BLaER1 treated with 17β-estradiol and CSF1 and Interleukin-3, amounts not matched to agents 10 nM and 100 nM (cell line): ENCODE data around the gene CSTB.
A peak's percentile ranks its signal among the peaks of the same experiment; 100 is the strongest.

Experiments
- H3K27ac ChIP-seq, 11 experiments: shearing (Covaris generic); formaldehyde crosslinking; 2 replicates each; pipeline ENCODE4 v1.8.1; 2022
- H3K27me3 ChIP-seq, 11 experiments: shearing (Covaris generic); formaldehyde crosslinking; 2 replicates each; pipeline ENCODE4 v1.8.1; 2022
- H3K36me3 ChIP-seq, 11 experiments: shearing (Covaris generic); formaldehyde crosslinking; 2 replicates each; pipeline ENCODE4 v1.8.1; 2022
- H3K4me1 ChIP-seq, 10 experiments: shearing (Covaris generic); formaldehyde crosslinking; 2 replicates each; pipeline ENCODE4 v1.8.1; 2022
- H3K4me2 ChIP-seq, 11 experiments: shearing (Covaris generic); formaldehyde crosslinking; 2 replicates each; pipeline ENCODE4 v1.8.1; 2022
- H3K4me3 ChIP-seq, 10 experiments: shearing (Covaris generic); formaldehyde crosslinking; 2 replicates each; pipeline ENCODE4 v1.8.1; 2022
- H3K9ac ChIP-seq, 11 experiments: shearing (Covaris generic); formaldehyde crosslinking; 2 replicates each; pipeline ENCODE4 v1.8.1; 2022
- H3K9me3 ChIP-seq, 11 experiments: shearing (Covaris generic); formaldehyde crosslinking; replicated peaks in 1 of 11; 2 replicates each; pipeline ENCODE4 v1.8.1; 2022
- H4K20me1 ChIP-seq, 11 experiments: shearing (Covaris generic); formaldehyde crosslinking; 2 replicates each; pipeline ENCODE4 v1.8.1; 2022
- Cebpa-rat ChIP-seq, 11 experiments: shearing (Covaris generic); IDR thresholded peaks; 2 replicates each; pipeline ENCODE4 v1.8.1; 2022

CSTB gene

DNA sequence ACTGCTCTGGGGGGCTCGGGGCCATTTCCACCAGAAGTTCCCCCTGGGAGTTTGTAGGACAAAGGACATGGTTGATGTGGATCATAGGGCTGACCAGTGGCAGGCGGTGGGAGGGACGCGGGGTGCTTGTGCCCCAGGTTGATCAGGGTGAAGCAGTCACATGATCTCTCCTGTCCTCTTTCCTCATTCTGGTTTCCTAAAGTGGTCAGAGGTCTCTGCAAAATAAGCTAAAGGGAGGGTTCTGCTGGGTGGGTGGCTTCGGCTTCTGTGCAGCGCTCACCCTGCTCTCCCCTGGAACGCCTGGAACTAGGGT is 48.0 kb downstream of the CSTB start:
- H3K27ac ChIP-seq = peak overlapping the region; percentile 55 to 91 (median 87)
- H3K4me1 ChIP-seq = peaks cover 69 to 99% (median 97%) of the 10 kb centered on the region in 10 experiments
- peak overlapping the region; percentile 35 to 68 (median 50) for H3K4me3 ChIP-seq
- peaks cover 20 to 85% (median 39%) of the 10 kb centered on the region in 11 experiments; a peak in 21 of 22 replicates for H4K20me1 ChIP-seq
- no peak for TF ChIP-seq Cebpa-rat (IDR thresholded peaks at IDR 0.05)
- no peaks in the 10 kb centered on the region for H3K9me3 ChIP-seq
- peaks cover 0 to 43% (median 24%) of the 10 kb centered on the region in 11 experiments; a peak in 20 of 22 replicates for H3K36me3 ChIP-seq
- H3K27me3 ChIP-seq = no peaks in the 10 kb centered on the region
- peak overlapping the region; percentile 66 to 80 (median 72) for H3K9ac ChIP-seq
- peak overlapping the region; percentile 93 to 100 (median 99) for H3K4me2 ChIP-seq

DNA sequence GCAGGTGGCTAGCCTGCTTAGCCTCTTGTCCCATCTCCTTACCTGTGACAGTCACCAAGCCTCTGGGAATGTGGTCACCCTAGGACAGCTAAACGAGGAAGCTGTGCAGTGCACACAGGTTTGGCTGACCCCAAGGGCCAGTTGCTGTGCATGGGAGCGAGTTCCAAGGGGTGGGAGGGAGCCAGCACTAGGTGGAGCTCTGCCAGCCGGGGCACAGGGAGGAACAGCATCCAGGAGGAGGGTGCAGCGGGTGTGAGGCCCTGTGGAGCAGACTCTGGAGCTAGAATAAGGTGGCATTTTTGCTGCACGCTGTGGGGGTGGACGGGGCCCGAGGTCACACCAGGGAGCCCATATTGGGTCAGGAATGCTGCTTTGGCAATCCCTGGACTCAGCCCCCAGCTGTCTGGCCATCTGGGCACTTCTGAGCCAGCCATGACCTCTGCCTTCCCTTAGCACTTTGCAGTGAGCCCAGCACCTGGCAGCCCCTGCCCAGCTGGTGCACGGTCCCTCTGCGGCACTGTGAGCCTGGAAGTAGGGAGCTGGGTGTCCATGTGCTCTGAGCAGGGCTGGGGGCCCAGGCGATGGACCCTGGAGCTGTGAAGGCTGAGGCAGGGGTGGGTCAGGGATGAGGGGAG is 48.5 kb downstream of the CSTB start:
- H3K4me3 ChIP-seq = peak overlapping the region; percentile 35 to 68 (median 50); a peak in 19 of 20 replicates
- peaks cover 17 to 86% (median 36%) of the 10 kb centered on the region in 11 experiments; a peak in 21 of 22 replicates for H4K20me1 ChIP-seq
- no peaks in the 10 kb centered on the region for H3K27me3 ChIP-seq
- peak overlapping the region; percentile 93 to 100 (median 99) for H3K4me2 ChIP-seq
- peaks cover 0 to 45% (median 25%) of the 10 kb centered on the region in 11 experiments; a peak in 20 of 22 replicates for H3K36me3 ChIP-seq
- peaks cover 68 to 99% (median 97%) of the 10 kb centered on the region in 10 experiments for H3K4me1 ChIP-seq
- peak overlapping the region; percentile 66 to 80 (median 72) for H3K9ac ChIP-seq
- no peaks in the 10 kb centered on the region for H3K9me3 ChIP-seq
- TF ChIP-seq Cebpa-rat (IDR thresholded peaks at IDR 0.05) = no peak
- H3K27ac ChIP-seq = peak overlapping the region; percentile 55 to 91 (median 87)

DNA sequence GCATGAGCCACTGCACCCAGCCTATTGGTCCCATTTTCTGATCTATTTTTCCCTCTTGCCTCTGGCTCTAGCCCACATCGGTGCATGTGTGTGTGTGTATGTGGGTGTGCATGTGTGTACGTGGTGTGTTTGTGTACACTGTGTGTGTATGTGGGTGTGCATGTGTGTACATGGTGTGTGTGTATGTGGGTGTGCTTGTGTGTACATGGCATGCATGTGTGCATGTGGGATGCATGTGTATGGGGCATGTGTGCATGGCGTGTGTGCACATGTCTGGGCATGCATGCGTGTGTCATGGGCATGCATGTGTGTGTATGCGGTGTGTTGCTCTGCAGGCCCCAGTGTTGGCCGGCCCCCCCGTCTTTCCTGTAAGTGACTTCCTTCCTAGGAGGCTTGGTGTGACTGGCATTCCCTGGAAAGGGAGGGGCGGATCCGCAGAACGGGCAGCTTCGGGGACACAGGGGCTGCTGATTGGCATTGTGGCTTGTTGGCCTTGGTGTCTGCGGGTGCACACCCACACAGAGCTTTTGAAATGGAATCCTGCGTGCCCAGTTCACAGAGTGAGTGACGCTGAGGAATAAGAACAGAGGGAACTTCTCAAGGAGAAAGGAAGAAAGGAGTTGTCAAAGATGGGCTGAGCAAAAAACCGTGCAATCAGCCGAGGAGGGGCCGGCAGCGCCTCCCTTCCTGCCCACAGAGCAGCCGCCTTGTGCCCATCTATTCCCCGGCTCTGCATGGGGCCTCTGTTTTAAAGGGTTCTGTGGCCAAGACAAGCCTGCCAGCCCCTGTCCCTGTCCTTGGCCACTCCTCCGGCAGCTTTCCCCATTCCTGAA is 49.2 kb downstream of the CSTB start:
- Histone ChIP-seq H3K4me3 (peak overlapping the region in 8 of 10 experiments; percentile 38 to 68 (median 50); a peak in 14 of 20 replicates), H3K27ac (peak overlapping the region in 10 of 11 experiments; percentile 73 to 91 (median 87); a peak in 20 of 22 replicates), H3K9me3 (no peaks in the 10 kb centered on the region), H3K4me1 (peaks cover 68 to 99% (median 97%) of the 10 kb centered on the region in 10 experiments), H3K9ac (peak overlapping the region; percentile 5 to 80 (median 72); a peak in 19 of 22 replicates), H3K36me3 (peaks cover 0 to 45% (median 24%) of the 10 kb centered on the region in 11 experiments; a peak in 20 of 22 replicates), H3K4me2 (peak overlapping the region; percentile 93 to 100 (median 99)), H4K20me1 (peaks cover 17 to 86% (median 36%) of the 10 kb centered on the region in 11 experiments; a peak in 20 of 22 replicates), H3K27me3 (no peaks in the 10 kb centered on the region)
- no peak for TF ChIP-seq Cebpa-rat (IDR thresholded peaks at IDR 0.05)
